ENCODE data around the gene RSF1.
A peak's percentile ranks its signal among the peaks of the same experiment; 100 is the strongest.

The RSF1 gene

GRCh38 chr11:77813256-77813655 lies 7.3 kb downstream of the RSF1 start:
- H3K27ac ChIP-seq (ENCODE audit: insufficient read depth, low read depth, low read length, poor library complexity, severe bottlenecking): no peak overlapping the region
- H3K27me3 ChIP-seq (ENCODE audit: control insufficient read depth, insufficient read depth, low read length, poor library complexity, severe bottlenecking): no peaks in the 10 kb centered on the region
- no peaks in the 10 kb centered on the region for H3K4me1 ChIP-seq (ENCODE audit: control insufficient read depth, insufficient read depth, low read length)
- 95% methylated on average over 9 of the region's 9 CpGs for WGBS, 2 experiments
- no peaks in the 10 kb centered on the region for H3K9me3 ChIP-seq (ENCODE audit: control insufficient read depth, low read length)
- H3K4me3 ChIP-seq (ENCODE audit: insufficient read depth, low read depth, low read length): no peak overlapping the region
- H3K36me3 ChIP-seq (ENCODE audit: control insufficient read depth, insufficient read depth, low read length): peaks cover 2% of the 10 kb centered on the region

GRCh38 chr11:77806993-77807392 lies 13.5 kb downstream of the RSF1 start:
- no peak overlapping the region for H3K4me3 ChIP-seq (ENCODE audit: insufficient read depth, low read depth, low read length)
- H3K27me3 ChIP-seq (ENCODE audit: control insufficient read depth, insufficient read depth, low read length, poor library complexity, severe bottlenecking): no peaks in the 10 kb centered on the region
- H3K36me3 ChIP-seq (ENCODE audit: control insufficient read depth, insufficient read depth, low read length): no peaks in the 10 kb centered on the region
- H3K27ac ChIP-seq (ENCODE audit: insufficient read depth, low read depth, low read length, poor library complexity, severe bottlenecking): no peak overlapping the region
- H3K9me3 ChIP-seq (ENCODE audit: control insufficient read depth, low read length): no peaks in the 10 kb centered on the region
- H3K4me1 ChIP-seq (ENCODE audit: control insufficient read depth, insufficient read depth, low read length): no peaks in the 10 kb centered on the region
- WGBS, 2 experiments: 92 to 97% methylated on average over 2 of the region's 2 CpGs

GRCh38 chr11:77806415-77806814 lies 14.1 kb downstream of the RSF1 start:
- H3K27ac ChIP-seq (ENCODE audit: insufficient read depth, low read depth, low read length, poor library complexity, severe bottlenecking): no peak overlapping the region
- no peaks in the 10 kb centered on the region for H3K36me3 ChIP-seq (ENCODE audit: control insufficient read depth, insufficient read depth, low read length)
- H3K4me1 ChIP-seq (ENCODE audit: control insufficient read depth, insufficient read depth, low read length): no peaks in the 10 kb centered on the region
- no peak overlapping the region for H3K4me3 ChIP-seq (ENCODE audit: insufficient read depth, low read depth, low read length)
- H3K9me3 ChIP-seq (ENCODE audit: control insufficient read depth, low read length): no peaks in the 10 kb centered on the region
- H3K27me3 ChIP-seq (ENCODE audit: control insufficient read depth, insufficient read depth, low read length, poor library complexity, severe bottlenecking): no peaks in the 10 kb centered on the region

- 92% methylated on average over 3 of the region's 3 CpGs for WGBS, 2 experiments
- Histone ChIP-seq H3K27ac (ENCODE audit: insufficient read depth, low read depth, low read length, poor library complexity, severe bottlenecking) (no peak overlapping the region), H3K9me3 (ENCODE audit: control insufficient read depth, low read length) (no peaks in the 10 kb centered on the region), H3K27me3 (ENCODE audit: control insufficient read depth, insufficient read depth, low read length, poor library complexity, severe bottlenecking) (no peaks in the 10 kb centered on the region), H3K4me3 (ENCODE audit: insufficient read depth, low read depth, low read length) (no peak overlapping the region), H3K36me3 (ENCODE audit: control insufficient read depth, insufficient read depth, low read length) (no peaks in the 10 kb centered on the region), H3K4me1 (ENCODE audit: control insufficient read depth, insufficient read depth, low read length) (no peaks in the 10 kb centered on the region)
Observed at GRCh38 chr11:77801477-77801876, 19.0 kb downstream of the RSF1 start.

- H3K27ac ChIP-seq (ENCODE audit: insufficient read depth, low read depth, low read length, poor library complexity, severe bottlenecking): no peak overlapping the region
- H3K4me3 ChIP-seq (ENCODE audit: insufficient read depth, low read depth, low read length): no peak overlapping the region
Observed at GRCh38 chr11:77800449-77800848, 20.1 kb downstream of the RSF1 start.

GRCh38 chr11:77799338-77799737 lies 21.2 kb downstream of the RSF1 start:
- no peaks in the 10 kb centered on the region for H3K36me3 ChIP-seq (ENCODE audit: control insufficient read depth, insufficient read depth, low read length)
- 86 to 90% methylated on average over 3 of the region's 3 CpGs for WGBS, 2 experiments
- no peaks in the 10 kb centered on the region for H3K27me3 ChIP-seq (ENCODE audit: control insufficient read depth, insufficient read depth, low read length, poor library complexity, severe bottlenecking)
- no peaks in the 10 kb centered on the region for H3K9me3 ChIP-seq (ENCODE audit: control insufficient read depth, low read length)
- no peak overlapping the region for H3K4me3 ChIP-seq (ENCODE audit: insufficient read depth, low read depth, low read length)
- H3K4me1 ChIP-seq (ENCODE audit: control insufficient read depth, insufficient read depth, low read length): no peaks in the 10 kb centered on the region
- no peak overlapping the region for H3K27ac ChIP-seq (ENCODE audit: insufficient read depth, low read depth, low read length, poor library complexity, severe bottlenecking)

More at GRCh38 chr11:77800449-77800848, 20.1 kb downstream of the RSF1 start:
- Histone ChIP-seq H3K36me3 (ENCODE audit: control insufficient read depth, insufficient read depth, low read length) (no peaks in the 10 kb centered on the region), H3K4me1 (ENCODE audit: control insufficient read depth, insufficient read depth, low read length) (no peaks in the 10 kb centered on the region), H3K27me3 (ENCODE audit: control insufficient read depth, insufficient read depth, low read length, poor library complexity, severe bottlenecking) (no peaks in the 10 kb centered on the region), H3K9me3 (ENCODE audit: control insufficient read depth, low read length) (no peaks in the 10 kb centered on the region)

- Histone ChIP-seq H3K36me3 (ENCODE audit: control insufficient read depth, insufficient read depth, low read length) (peaks cover 9% of the 10 kb centered on the region), H3K4me3 (ENCODE audit: insufficient read depth, low read depth, low read length) (no peak overlapping the region), H3K27ac (ENCODE audit: insufficient read depth, low read depth, low read length, poor library complexity, severe bottlenecking) (no peak overlapping the region), H3K4me1 (ENCODE audit: control insufficient read depth, insufficient read depth, low read length) (no peaks in the 10 kb centered on the region), H3K27me3 (ENCODE audit: control insufficient read depth, insufficient read depth, low read length, poor library complexity, severe bottlenecking) (no peaks in the 10 kb centered on the region), H3K9me3 (ENCODE audit: control insufficient read depth, low read length) (no peaks in the 10 kb centered on the region)
- 92 to 98% methylated on average over 2 of the region's 2 CpGs for WGBS, 2 experiments
Observed at GRCh38 chr11:77793972-77794371, 26.6 kb downstream of the RSF1 start.

- H3K27me3 ChIP-seq (ENCODE audit: control insufficient read depth, insufficient read depth, low read length, poor library complexity, severe bottlenecking): no peaks in the 10 kb centered on the region
- H3K4me1 ChIP-seq (ENCODE audit: control insufficient read depth, insufficient read depth, low read length): no peaks in the 10 kb centered on the region
- no peak overlapping the region for H3K4me3 ChIP-seq (ENCODE audit: insufficient read depth, low read depth, low read length)
- peaks cover 9% of the 10 kb centered on the region for H3K36me3 ChIP-seq (ENCODE audit: control insufficient read depth, insufficient read depth, low read length)
- no peaks in the 10 kb centered on the region for H3K9me3 ChIP-seq (ENCODE audit: control insufficient read depth, low read length)
- WGBS, 2 experiments: 88 to 94% methylated on average over 4 of the region's 4 CpGs
- no peak overlapping the region for H3K27ac ChIP-seq (ENCODE audit: insufficient read depth, low read depth, low read length, poor library complexity, severe bottlenecking)
Observed at GRCh38 chr11:77791301-77791700, 29.2 kb downstream of the RSF1 start.

- WGBS, 2 experiments: 95 to 96% methylated on average over 5 of the region's 5 CpGs
- H3K27me3 ChIP-seq (ENCODE audit: control insufficient read depth, insufficient read depth, low read length, poor library complexity, severe bottlenecking): no peaks in the 10 kb centered on the region
Observed at GRCh38 chr11:77789731-77790476, 30.6 kb downstream of the RSF1 start.

GRCh38 chr11:77789061-77789730 lies 31.3 kb downstream of the RSF1 start:
- Histone ChIP-seq H3K36me3 (ENCODE audit: control insufficient read depth, insufficient read depth, low read length) (peaks cover 9% of the 10 kb centered on the region), H3K4me1 (ENCODE audit: control insufficient read depth, insufficient read depth, low read length) (no peaks in the 10 kb centered on the region), H3K9me3 (ENCODE audit: control insufficient read depth, low read length) (no peaks in the 10 kb centered on the region), H3K4me3 (ENCODE audit: insufficient read depth, low read depth, low read length) (no peak overlapping the region), H3K27me3 (ENCODE audit: control insufficient read depth, insufficient read depth, low read length, poor library complexity, severe bottlenecking) (no peaks in the 10 kb centered on the region), H3K27ac (ENCODE audit: insufficient read depth, low read depth, low read length, poor library complexity, severe bottlenecking) (peak overlapping the region; percentile 26)
- 80 to 83% methylated on average over 11 of the region's 11 CpGs for WGBS, 2 experiments

More at GRCh38 chr11:77789731-77790476, 30.6 kb downstream of the RSF1 start:
- Histone ChIP-seq H3K9me3 (ENCODE audit: control insufficient read depth, low read length) (no peaks in the 10 kb centered on the region), H3K4me1 (ENCODE audit: control insufficient read depth, insufficient read depth, low read length) (no peaks in the 10 kb centered on the region), H3K4me3 (ENCODE audit: insufficient read depth, low read depth, low read length) (no peak overlapping the region), H3K36me3 (ENCODE audit: control insufficient read depth, insufficient read depth, low read length) (peaks cover 9% of the 10 kb centered on the region), H3K27ac (ENCODE audit: insufficient read depth, low read depth, low read length, poor library complexity, severe bottlenecking) (no peak overlapping the region)

All from ectodermal cell (in vitro differentiated cells).